Measurements from ENCODE around the gene TAF4B.
"Not testable (repeated sequence)": the region's sequence is repeated elsewhere in the genome, so short reads cannot be mapped to it uniquely, and the experiment has no call there.

The TAF4B gene

DNA sequence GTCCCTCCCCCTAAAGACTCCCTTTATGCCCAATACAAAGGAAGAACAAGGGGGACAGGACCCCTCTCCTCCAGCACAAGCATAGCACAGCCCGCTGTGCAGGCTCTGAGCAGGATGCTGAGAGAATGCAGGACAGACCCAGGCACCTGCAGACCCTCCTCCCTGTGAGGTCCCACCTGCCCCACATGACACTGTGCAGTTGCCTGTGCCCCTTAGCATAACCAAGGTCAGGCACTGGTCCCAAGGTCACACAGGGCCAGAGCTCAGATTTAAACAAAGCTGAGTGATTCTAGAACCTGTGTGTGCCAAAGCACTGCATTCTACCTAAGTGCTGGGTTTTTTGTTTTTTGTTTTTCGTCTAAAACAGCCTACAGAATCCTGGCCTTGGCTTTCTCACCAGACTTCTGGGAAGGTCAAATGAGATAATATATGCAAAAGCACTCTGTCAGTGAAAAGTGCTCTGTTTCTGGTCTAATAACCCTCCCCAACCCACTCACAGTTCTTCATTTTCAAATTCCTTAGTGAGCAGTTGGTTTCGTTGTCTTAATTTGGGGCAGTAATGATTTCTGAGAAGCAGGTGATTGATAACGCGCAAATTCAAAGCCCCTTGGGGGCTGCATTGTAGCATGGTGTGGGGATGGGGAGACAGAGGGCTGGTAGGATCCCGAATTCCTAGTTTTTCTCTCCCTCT lies 196.4 kb downstream of the TAF4B start:
- no peak for DNase-seq (ENCODE audit: low read depth, low spot score)

- no peak for DNase-seq (ENCODE audit: low read depth, low spot score)
Measured at GRCh38 chr18:26424428-26425147, 198.3 kb downstream of the TAF4B start.

DNA sequence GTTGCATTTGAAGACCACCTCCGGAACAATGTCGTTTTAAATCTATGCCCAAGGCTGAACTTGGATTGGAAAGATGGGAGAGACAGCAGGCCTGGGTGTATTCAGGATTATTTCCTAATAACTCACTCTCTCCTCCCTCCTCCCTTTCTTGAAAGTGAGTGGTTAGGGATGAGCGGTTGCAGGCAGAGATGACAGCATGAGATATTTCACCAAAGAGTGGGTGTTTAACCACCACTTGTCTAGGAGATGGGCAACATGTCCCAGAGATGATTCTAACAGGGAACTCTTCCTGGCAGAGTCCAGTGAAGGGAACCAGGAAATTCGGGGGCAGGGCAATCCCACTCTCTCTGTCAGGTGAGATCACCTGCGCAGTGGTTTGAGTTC lies 198.9 kb downstream of the TAF4B start:
- DNase-seq (ENCODE audit: low read depth, low spot score): no peak

DNA sequence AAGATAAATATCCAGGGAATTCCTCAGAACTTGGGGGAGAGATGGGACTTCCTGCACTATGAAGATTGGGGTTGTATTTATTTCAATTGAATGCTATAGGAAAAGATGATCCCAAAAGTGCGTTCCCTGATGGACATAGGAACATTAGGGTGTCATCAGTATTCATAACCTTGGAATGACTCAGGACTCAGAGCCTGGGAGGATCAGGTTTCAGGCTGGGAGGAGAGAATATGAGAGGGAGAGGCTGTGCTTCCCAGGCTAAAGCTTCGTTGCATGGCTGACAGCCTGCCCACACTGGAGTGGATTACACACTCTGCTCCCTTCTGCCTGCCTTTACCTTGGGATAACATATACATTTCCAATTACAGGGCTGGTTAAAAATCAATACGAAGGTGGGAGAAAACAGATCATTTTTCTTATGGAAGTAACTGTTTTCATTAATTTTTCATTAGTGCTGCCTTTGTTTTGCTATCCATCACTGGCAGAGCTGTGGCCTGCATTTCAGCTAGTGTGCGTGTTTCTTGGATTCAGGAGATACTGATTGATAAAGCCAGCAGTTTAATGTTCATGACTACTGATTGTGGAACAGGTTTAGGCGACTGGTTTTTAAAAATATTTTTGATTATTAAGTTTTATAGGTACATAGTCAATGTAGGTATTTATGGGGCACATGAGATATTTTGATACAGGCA lies 203.4 kb downstream of the TAF4B start:
- peak; percentile 34 for DNase-seq (ENCODE audit: low read depth, low spot score)

DNA sequence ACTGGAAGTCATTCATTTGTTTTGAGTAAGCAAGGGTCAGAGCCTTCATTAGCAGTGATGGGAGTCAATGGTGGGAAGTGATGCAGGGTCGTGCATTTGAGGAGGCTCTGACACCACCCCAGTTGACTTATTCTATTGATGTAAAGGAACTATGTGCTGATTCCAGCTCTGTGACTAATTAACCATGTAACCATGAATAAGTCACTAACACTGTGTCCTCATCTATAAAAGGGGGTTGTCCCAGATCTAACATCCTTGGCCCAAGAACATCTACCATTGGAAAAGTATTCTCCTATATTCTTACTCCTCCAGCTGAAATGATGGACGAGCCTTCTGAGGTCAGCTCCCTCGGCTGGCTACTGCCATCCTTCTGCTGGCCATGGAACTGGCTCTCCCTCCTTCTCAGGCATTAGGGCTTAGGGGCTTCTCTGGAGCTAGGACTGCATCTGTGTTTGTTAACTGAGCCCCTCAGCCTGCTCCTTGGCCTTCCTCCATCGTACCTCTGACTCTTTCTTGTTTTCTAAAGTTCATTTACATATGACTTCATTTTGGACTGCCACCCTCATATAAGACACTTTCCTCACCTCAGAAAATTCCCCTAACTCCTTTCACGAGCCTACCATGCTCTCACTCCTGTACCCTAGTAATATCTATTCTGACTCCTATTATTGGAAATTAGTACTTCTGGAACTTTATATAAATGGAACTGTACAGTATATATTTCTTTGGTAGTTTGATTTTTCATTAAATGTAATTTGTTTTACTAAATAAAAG lies 206.6 kb downstream of the TAF4B start:
- no peak for DNase-seq (ENCODE audit: low read depth, low spot score)

GRCh38 chr18:26434887-26435286 lies 208.6 kb downstream of the TAF4B start:
- DNase-seq (ENCODE audit: low read depth, low spot score): no peak

DNA sequence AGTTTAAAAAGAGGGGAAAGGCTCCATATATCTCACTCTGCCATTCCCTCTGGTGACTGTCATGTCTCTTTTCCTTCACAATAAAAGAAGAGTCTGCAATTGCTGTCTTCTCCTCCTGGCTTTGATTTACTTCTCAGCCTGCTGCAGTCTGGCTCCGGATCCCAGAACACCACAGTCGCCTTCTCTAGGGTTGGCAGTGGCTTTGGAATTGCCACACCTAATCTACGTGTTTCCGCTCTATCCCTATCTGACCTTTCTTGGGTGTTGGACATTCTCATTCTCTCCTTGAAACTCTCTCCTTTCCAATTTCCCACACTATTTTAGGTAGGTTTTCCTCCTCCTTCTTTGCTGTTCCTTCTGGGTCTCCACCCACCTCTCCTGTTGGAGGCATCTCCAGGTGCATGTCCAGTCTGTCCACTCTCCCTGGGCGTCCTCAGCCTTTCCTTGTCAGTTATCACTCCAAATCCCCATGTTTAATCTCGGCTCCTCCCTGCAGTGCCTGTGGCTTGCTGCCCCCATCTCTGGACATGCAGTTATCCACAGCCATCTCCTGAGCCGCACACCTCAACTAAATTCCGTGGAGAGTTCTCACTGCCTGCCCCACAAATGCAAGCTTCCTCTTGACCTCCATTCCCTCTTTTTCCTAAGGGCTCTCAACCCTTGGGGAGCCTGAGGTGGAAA lies 209.3 kb downstream of the TAF4B start:
- no peak for DNase-seq (ENCODE audit: low read depth, low spot score)

- DNase-seq (ENCODE audit: low read depth, low spot score): no peak
Measured at GRCh38 chr18:26436176-26437051, 210.2 kb downstream of the TAF4B start.

- not testable (repeated sequence) for DNase-seq (ENCODE audit: low read depth, low spot score)
Measured at GRCh38 chr18:26437634-26438033, 211.4 kb downstream of the TAF4B start.

- DNase-seq (ENCODE audit: low read depth, low spot score): no peak
Measured at GRCh38 chr18:26438980-26439379, 212.7 kb downstream of the TAF4B start.

GRCh38 chr18:26439537-26439936 lies 213.3 kb downstream of the TAF4B start:
- DNase-seq (ENCODE audit: low read depth, low spot score): no peak

DNA sequence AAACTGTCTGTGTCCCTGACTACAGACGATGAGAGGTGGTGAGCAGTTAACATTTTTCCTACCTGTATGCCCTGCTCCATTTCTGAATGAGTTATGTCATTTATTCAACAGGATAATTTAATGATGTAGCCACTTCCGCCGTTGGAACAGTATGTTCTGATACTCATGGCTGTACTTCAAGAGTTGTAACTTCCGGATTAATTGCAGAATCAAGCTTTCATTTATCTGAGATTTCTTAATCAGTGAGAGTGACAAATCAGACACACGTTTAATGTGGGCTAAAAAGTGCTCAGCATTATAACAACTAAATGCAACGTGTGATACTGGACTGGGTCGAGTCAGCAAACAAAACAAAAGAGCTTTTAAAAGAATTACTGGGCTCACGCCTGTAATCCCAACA lies 214.4 kb downstream of the TAF4B start:
- no peak for DNase-seq (ENCODE audit: low read depth, low spot score)

Measured in brain pericyte (primary cell).